Measurements from ENCODE around the gene DUSP1. TPM values are rescaled to one million over a fixed set of nuclear protein-coding genes. Genes with fewer than 3 reads are reported as not detected.

The DUSP1 gene
- total and polyA plus RNA-seq, 2 of the 13 experiments (the other 11 are each of a cell fraction or from before 2014, with no cell fraction given) = 27.1 to 55.5 TPM

DNA sequence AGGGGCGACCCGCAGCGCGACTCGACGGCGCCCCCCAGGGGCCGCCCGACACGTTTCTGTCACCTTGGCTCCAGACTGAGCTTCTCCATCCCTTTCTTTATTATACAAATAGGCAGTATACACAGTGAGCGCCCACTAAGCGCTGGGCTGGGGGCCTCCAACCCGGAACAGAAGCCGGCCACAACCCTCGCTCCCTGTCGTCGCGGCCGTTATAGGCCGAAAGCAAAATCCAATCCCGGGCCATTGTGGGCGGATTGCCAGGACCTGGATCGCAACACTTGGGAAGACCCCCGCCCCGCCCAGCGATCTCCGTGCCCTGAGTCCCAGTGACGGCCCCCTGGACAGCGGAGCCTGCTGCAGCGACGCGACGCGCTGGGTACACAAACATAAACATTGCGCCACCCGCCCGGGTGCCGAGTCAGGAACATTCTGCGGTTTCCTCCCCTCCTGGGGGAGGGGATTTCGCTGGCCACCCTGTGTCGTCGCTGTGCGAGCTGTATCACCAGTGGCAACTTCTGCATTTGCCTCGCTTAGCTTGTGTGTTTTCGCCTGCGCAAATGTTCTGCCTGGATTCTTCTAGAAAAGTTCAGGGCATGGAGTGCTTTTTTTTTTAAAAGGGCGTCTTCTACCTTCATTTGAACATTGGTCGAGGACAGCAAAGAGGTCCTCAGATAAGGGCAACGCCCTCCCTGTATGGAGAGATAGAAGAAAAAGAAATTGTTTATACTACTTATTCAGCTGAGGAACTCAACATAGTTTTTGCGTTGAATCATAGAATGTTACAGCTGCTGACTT, 1.3 kb upstream of the DUSP1 start (continued):
- TF ChIP-seq, protein P1, sequence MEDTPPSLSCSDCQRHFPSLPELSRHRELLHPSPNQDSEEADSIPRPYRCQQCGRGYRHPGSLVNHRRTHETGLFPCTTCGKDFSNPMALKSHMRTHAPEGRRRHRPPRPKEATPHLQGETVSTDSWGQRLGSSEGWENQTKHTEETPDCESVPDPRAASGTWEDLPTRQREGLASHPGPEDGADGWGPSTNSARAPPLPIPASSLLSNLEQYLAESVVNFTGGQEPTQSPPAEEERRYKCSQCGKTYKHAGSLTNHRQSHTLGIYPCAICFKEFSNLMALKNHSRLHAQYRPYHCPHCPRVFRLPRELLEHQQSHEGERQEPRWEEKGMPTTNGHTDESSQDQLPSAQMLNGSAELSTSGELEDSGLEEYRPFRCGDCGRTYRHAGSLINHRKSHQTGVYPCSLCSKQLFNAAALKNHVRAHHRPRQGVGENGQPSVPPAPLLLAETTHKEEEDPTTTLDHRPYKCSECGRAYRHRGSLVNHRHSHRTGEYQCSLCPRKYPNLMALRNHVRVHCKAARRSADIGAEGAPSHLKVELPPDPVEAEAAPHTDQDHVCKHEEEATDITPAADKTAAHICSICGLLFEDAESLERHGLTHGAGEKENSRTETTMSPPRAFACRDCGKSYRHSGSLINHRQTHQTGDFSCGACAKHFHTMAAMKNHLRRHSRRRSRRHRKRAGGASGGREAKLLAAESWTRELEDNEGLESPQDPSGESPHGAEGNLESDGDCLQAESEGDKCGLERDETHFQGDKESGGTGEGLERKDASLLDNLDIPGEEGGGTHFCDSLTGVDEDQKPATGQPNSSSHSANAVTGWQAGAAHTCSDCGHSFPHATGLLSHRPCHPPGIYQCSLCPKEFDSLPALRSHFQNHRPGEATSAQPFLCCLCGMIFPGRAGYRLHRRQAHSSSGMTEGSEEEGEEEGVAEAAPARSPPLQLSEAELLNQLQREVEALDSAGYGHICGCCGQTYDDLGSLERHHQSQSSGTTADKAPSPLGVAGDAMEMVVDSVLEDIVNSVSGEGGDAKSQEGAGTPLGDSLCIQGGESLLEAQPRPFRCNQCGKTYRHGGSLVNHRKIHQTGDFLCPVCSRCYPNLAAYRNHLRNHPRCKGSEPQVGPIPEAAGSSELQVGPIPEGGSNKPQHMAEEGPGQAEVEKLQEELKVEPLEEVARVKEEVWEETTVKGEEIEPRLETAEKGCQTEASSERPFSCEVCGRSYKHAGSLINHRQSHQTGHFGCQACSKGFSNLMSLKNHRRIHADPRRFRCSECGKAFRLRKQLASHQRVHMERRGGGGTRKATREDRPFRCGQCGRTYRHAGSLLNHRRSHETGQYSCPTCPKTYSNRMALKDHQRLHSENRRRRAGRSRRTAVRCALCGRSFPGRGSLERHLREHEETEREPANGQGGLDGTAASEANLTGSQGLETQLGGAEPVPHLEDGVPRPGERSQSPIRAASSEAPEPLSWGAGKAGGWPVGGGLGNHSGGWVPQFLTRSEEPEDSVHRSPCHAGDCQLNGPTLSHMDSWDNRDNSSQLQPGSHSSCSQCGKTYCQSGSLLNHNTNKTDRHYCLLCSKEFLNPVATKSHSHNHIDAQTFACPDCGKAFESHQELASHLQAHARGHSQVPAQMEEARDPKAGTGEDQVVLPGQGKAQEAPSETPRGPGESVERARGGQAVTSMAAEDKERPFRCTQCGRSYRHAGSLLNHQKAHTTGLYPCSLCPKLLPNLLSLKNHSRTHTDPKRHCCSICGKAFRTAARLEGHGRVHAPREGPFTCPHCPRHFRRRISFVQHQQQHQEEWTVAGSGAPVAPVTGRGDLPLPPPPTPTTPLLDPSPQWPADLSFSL (CRISPR knock-in tag; IDR thresholded peaks at IDR 0.05) = no peak; the same call in 1 of the 2 replicates
- TF ChIP-seq, protein P2, sequence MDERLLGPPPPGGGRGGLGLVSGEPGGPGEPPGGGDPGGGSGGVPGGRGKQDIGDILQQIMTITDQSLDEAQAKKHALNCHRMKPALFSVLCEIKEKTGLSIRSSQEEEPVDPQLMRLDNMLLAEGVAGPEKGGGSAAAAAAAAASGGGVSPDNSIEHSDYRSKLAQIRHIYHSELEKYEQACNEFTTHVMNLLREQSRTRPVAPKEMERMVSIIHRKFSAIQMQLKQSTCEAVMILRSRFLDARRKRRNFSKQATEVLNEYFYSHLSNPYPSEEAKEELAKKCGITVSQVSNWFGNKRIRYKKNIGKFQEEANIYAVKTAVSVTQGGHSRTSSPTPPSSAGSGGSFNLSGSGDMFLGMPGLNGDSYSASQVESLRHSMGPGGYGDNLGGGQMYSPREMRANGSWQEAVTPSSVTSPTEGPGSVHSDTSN (CRISPR knock-in tag; IDR thresholded peaks at IDR 0.05) = no peak
- 0 out of 2 replicates have a peak, but pooled peaks have one; percentile 65 for TF ChIP-seq ZNF790 (CRISPR knock-in tag; IDR thresholded peaks at IDR 0.05; ENCODE audit: borderline replicate concordance)
- peak; percentile 91; the same call in 1 of the 2 replicates for TF ChIP-seq NCOR1 (IDR thresholded peaks at IDR 0.05; ENCODE audit: borderline replicate concordance, low read length)
- peak; percentile 45 for TF ChIP-seq PHF5A (CRISPR knock-in tag; IDR thresholded peaks at IDR 0.05; ENCODE audit: low read depth, unreplicated experiment)
- no peak for TF ChIP-seq ZNF510 (CRISPR knock-in tag; IDR thresholded peaks at IDR 0.05; ENCODE audit: low read depth)
- TF ChIP-seq ZBTB44 (CRISPR knock-in tag; IDR thresholded peaks at IDR 0.05) = peak; percentile 84; the same call in 1 of the 2 replicates
- TF ChIP-seq TIGD3 (CRISPR knock-in tag; IDR thresholded peaks at IDR 0.05; ENCODE audit: borderline replicate concordance) = no peak
- TF ChIP-seq NFATC3 (CRISPR knock-in tag; IDR thresholded peaks at IDR 0.05) = no peak
- no peak for TF ChIP-seq ZNF17 (CRISPR knock-in tag; IDR thresholded peaks at IDR 0.05)
